ENCODE results near the gene PARP4.
A peak's percentile ranks its signal among the peaks of the same experiment; 100 is the strongest.
"Not testable (repeated sequence)": the region's sequence is repeated elsewhere in the genome, so short reads cannot be mapped to it uniquely, and the experiment has no call there.

Gene PARP4

GRCh38 chr13:24512197-24512907 lies at the start of gene PARP4:
Gene PARP4 (minus strand): TSS chr13:24512778. CDS start chr13:24503776, 9,002 bp downstream.
- peak in 51 of 58 donors; percentile 9 to 84 (median 55) for DNase-seq

- not testable (repeated sequence) for DNase-seq
Observed at GRCh38 chr13:24560579-24561187, 48.1 kb upstream of the PARP4 start.

- not testable (repeated sequence) for DNase-seq
Observed at GRCh38 chr13:24559431-24560218, 47.0 kb upstream of the PARP4 start.

GRCh38 chr13:24557081-24557480 lies 44.5 kb upstream of the PARP4 start:
- no peak for DNase-seq

DNA sequence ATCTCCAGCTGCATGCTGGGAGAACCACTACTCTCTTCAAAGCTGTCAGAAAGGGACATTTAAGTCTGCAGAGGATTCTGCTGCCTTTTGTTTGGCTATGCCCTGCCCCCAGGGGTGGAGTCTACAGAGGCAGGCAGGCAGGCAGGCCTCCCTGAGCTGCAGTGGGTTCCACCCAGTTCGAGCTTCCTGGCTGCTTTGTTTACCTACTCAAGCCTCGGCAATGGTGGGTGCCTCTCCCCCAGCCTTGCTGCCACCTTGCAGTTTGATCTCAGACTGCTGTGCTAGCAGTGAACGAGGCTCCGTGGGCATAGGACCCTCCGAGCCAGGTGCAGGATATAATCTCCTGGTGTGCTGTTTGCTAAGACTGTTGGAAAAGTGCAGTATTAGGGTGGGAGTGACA lies 41.3 kb upstream of the PARP4 start:
- DNase-seq = not testable (repeated sequence)

DNA sequence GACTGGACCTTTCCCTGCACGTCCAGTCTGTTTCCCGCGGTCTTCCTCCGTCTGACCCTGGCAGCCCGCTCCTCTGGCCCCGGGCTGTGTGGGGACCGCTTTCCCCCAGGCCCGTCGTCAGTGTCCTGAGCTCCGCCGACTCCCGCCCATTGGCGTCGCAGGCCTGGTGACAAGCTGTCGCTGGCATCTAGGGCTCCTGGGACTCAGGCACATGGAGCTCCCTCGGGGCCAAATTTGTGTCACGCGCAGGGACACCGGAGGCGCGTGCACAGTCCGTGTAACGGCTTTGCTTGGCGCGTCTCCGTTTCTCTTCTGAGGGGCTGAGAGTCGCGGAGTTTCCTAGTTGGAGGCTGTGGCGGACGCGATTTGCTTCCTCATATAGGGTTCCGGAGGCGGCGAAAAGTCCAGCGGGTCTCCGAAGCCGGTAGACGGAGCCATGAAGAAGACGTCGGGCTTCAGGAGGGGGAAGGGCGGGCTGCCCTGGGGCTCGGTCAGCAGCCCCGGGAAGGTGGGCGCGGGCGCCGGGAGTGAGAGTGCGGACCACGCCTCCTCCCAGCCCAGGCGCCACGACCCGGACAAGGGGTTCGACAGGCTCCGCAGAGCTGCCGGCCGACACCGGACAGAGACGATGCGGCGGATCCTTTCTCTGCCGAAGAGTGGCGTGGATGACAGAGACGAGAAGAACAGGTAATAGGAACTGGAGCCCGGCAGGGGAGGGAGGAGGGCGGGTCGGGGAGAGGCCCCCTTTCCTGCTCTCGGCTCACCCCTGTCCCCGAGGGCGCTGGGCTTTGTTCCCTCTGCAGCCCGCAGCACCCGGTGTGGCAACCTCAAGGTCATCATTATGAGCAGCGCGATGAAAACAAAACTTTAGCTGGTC lies 29.1 kb upstream of the PARP4 start:
- DNase-seq = not testable (repeated sequence)

GRCh38 chr13:24541127-24541475 lies 28.5 kb upstream of the PARP4 start:
- no peak for DNase-seq

- no peak for DNase-seq
Observed at GRCh38 chr13:24540236-24541126, 27.9 kb upstream of the PARP4 start.

- no peak for DNase-seq
Observed at GRCh38 chr13:24539500-24540165, 27.1 kb upstream of the PARP4 start.

DNA sequence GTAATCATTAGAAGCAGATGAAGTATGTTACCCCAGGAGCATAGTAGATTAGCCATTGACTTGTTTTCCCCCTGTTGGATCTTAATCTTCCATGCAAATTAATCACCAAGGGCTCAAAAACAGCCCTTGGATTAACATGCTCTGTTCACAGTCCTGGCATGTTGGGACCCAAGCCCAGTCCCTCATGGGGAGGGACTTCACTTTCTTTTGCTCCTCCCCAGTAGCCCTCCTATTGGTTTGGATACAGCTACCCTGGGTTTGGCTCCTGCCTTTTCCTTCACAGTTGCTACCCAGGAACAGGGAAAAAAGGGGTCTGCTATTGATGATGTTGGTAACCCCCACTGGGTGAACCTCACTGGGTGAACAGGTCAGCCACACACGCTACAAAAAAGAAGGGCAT lies 16.9 kb upstream of the PARP4 start:
- DNase-seq = no peak

- no peak for DNase-seq
Observed at GRCh38 chr13:24528816-24529398, 16.3 kb upstream of the PARP4 start.

GRCh38 chr13:24527266-24527775 lies 14.7 kb upstream of the PARP4 start:
- DNase-seq = no peak

DNA sequence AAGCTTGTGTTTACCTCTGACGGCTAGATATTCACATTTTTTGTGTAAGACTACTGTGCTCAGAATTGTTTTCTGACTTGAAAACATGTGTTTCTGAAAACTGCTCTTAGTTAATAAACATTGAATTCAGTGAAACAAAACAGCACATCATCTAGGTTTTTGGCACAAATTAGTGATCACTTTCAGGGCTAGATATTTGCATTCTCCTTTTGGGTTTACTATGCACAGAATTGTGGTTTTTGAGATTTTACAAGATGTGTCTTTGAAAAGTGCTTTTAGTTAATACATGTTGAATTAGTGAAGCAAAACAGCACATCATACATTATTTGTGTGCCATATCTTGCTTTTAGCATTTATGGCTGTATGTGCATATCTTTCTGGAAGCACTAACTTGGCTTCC lies 8.2 kb upstream of the PARP4 start:
- no peak for DNase-seq

DNA sequence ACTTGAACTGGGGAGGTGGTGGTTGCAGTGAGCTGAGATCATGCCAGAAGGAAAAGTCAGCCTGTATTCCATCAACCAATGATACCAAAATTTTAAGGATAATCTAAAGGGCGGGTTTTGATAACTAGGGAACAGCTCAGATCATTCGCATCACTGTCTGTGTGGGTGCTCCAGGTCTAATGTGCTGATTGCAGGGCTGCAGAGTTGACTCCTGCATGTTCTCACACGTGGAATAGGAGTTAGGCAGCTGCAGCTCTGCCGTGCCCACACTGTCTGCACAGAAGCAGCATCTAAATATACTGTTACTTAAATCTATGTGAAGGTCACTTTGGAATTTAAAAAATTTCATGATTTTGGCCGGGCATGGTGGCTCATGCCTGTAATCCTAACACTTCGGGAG lies 4.3 kb upstream of the PARP4 start:
- no peak for DNase-seq

DNA sequence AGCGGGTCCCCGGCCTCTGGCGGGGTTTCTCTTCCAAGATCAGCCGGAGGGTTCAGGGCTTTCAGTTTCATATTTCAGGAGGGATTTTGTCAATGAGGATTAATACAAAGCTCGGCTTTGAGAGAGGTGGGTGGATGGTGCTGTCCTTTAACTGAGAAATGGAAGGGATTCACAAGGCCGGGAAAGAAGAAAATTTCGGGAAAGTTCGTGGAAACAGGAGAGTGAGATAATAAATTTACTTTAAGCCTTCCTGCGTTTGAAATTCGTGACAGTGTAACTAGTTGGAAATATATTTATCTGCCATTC lies 283 bp upstream of the PARP4 start:
- DNase-seq = no peak

GRCh38 chr13:24511816-24512196 lies 772 bp downstream of the PARP4 start:
- no peak for DNase-seq

- peak in 2 of 58 donors; percentile 2 to 15 for DNase-seq
Observed at GRCh38 chr13:24511019-24511815, 1.4 kb downstream of the PARP4 start.

DNA sequence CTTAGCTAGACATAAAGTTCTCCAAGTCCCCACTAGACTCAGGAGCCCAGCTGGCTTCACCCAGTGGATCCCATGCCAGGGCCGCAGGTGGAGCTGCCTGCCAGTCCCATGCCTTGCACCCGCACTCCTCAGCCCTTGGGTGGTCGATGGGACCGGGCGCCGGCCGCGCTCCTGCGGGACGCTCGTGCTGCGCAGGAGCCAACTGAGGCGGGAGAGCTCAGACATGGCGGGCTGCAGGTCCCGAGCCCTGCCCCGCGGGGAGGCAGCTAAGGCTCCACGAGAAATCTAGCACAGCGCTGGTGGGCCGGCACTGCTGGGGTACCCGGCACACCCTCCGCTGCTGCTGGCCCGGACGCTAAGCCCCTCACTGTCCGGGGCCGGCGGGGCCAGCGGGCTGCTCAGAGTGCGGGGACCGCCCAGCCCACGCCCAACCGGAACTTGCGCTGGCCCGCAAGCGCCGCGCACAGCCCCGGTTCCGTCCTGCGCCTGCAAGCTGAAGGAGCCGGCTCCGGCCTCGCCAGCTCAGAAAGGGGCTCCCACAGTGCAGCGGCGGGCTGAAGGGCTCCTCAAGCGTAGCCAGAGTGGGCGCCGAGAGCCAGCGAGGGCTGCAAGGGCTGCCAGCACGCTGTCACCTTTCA lies 5.8 kb downstream of the PARP4 start:
- no peak for DNase-seq

Data from anterior cingulate cortex (tissue), 58 donors.